NCI-H1694 (cell line): ENCODE data around the gene CDC25B.

Source experiments
- DNase-seq: peaks from one replicate; lab custom pipeline; 2025; lab: John Stamatoyannopoulos, UW

Gene CDC25B

GRCh38 chr20:3795511-3796468 lies at the start of gene CDC25B:
TSS of gene CDC25B (plus strand) at chr20:3796310. CDS start at chr20:3796532, 222 bp downstream.
- peak; percentile 88 for DNase-seq

- no peak for DNase-seq
Observed at GRCh38 chr20:3747471-3747870, 48.6 kb upstream of the CDC25B start.

GRCh38 chr20:3748073-3748472 lies 48.0 kb upstream of the CDC25B start:
- DNase-seq = no peak

GRCh38 chr20:3749087-3749688 lies 46.9 kb upstream of the CDC25B start:
- no peak for DNase-seq

GRCh38 chr20:3749689-3750531 lies 46.2 kb upstream of the CDC25B start:
- DNase-seq = peak; percentile 70

GRCh38 chr20:3751305-3751674 lies 44.8 kb upstream of the CDC25B start:
- DNase-seq = no peak

GRCh38 chr20:3751675-3752385 lies 44.3 kb upstream of the CDC25B start:
- DNase-seq = no peak

- no peak for DNase-seq
Observed at GRCh38 chr20:3752386-3752759, 43.7 kb upstream of the CDC25B start.

- peak; percentile 76 for DNase-seq
Observed at GRCh38 chr20:3753098-3753497, 43.0 kb upstream of the CDC25B start.

- no peak for DNase-seq
Observed at GRCh38 chr20:3753501-3754275, 42.4 kb upstream of the CDC25B start.

- DNase-seq = no peak
Observed at GRCh38 chr20:3754276-3754630, 41.9 kb upstream of the CDC25B start.

GRCh38 chr20:3755269-3755668 lies 40.8 kb upstream of the CDC25B start:
- DNase-seq = no peak

- DNase-seq = no peak
Observed at GRCh38 chr20:3755814-3756480, 40.2 kb upstream of the CDC25B start.

- no peak for DNase-seq
Observed at GRCh38 chr20:3757268-3757667, 38.8 kb upstream of the CDC25B start.

GRCh38 chr20:3758566-3758965 lies 37.5 kb upstream of the CDC25B start:
- DNase-seq = no peak

- no peak for DNase-seq
Observed at GRCh38 chr20:3759316-3759823, 36.7 kb upstream of the CDC25B start.

GRCh38 chr20:3759884-3760283 lies 36.2 kb upstream of the CDC25B start:
- no peak for DNase-seq

GRCh38 chr20:3760655-3761348 lies 35.3 kb upstream of the CDC25B start:
- no peak for DNase-seq

GRCh38 chr20:3763671-3764601 lies 32.2 kb upstream of the CDC25B start:
- no peak for DNase-seq
